ENCODE data around the gene BRINP3.

The BRINP3 gene

DNA sequence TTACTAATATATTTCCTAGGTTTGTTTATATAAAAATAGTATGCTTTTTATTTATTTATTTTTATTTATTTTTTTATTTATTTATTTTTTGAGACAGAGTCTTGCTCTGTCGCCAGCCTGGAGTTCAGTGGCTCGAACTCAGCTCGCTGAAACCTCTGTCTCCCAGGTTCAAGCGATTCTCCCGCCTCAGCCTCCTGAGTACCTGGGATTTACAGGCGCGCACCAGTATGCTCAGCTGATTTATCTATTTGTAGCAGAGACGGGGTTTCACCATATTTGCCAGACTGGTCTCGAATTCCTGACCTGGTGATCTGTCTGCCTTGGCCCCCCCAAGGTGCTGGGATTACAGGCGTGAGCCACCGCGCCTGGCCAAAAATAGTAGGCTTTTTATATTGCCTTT is 33.2 kb downstream of the BRINP3 start:
- DNase-seq = no peak

DNA sequence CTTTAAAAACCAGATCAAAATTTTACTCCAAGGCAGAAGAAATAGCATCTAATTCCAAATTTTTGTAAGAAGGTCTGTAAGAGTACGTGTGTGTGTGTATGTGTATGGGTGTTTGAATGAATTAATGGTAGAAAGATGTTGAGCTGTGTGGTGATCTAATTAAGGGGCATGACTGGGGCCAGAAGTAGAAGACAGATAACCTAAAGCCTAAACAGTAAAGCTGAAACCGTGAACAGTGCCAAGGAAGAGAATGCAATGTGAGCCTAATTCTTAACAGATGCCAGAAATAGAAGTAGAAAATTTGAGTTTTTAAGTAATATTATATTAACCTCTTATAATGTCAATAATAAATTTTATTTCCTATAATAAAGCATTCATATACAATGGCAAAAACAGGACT is 38.2 kb downstream of the BRINP3 start:
- DNase-seq = no peak

DNA sequence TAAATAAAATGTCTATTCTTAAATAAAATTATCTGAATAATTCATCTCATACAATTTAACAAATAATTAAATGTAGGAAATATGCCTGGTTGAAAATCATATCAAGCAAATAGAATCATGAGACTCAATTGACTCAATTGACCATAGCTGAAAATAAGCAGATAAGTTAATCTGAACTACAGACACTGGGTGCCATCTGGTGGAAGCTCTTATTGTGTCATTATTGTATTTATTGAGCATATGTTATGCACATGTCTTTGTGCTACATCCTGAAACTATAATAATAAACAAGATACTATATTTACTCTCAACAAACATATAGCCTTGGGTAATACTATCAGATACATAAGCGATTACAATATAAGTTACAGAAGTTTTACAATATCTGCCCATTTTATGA is 41.0 kb downstream of the BRINP3 start:
- DNase-seq = no peak

DNA sequence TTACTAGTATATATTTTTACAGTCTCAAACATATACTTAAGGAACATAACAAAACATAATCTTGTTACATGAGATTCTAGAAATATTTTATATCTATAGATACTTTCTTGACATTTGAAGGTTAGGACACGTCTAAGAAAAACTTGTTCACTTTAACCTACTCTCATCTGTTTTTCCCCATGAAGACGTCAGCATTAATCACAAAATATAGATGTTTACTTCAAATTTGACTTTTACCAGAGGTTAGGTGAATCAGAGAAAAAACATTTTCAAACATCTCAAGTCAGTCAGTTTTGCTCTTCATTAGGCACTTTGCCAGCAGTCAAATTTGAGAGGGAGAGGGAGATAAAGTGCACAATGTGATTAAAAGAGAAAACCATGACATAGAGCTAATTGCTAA is 47.7 kb downstream of the BRINP3 start:
- DNase-seq = no peak

DNA sequence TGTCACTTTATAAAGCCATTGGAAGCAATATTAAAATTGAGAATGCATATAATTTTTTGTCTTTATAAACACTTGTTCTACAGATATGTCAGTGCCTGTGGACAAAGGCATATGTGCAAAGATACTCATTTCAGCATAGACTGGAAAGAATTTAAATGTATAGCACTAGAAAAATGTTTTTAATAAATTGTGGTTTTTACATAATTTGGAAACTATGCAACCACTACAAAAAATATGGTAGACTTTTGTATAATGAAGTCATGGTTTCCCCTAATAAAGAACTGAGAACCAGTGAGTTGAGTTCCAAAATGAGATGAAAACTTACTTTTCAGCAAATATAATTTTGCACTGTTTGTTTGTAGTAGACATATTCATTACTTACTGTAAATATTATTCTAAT is 48.5 kb downstream of the BRINP3 start:
- DNase-seq = no peak

DNA sequence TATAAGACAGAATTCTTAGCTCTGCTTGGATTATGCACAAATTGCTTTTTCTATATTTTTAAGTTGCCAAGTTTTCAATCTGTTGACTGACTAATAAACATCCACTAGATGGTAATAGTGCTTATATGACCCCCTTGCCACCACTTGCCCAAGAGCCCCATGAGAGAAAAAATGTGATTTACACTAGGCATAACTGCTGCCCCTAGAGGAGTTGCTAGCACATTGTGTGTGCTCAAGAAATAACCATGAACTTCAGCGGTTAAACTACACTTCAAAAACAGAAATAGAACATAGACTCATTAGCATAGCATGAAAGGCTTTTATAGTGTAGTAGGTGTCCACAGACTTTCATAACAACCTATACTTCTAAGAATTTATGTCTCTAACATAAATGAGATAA is 61.4 kb downstream of the BRINP3 start:
- no peak for DNase-seq

DNA sequence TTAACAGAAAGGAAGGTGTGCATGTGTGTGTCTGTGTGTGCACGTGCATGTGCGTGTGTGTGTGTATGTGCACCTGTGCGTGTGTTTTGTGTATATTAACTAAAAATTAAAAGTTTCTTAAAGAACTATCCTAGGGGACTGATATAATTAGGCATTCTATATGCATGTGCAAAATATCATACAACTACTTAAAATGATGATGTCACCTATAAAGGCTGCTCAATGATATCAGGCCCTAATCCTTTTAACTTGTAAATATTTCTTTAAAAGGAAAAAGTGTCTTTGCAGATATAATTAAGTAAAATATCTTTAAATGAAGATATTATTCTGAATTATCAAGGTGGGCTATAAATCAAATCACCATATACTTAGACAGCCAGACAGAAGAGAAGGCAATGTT is 64.5 kb downstream of the BRINP3 start:
- no peak for DNase-seq

DNA sequence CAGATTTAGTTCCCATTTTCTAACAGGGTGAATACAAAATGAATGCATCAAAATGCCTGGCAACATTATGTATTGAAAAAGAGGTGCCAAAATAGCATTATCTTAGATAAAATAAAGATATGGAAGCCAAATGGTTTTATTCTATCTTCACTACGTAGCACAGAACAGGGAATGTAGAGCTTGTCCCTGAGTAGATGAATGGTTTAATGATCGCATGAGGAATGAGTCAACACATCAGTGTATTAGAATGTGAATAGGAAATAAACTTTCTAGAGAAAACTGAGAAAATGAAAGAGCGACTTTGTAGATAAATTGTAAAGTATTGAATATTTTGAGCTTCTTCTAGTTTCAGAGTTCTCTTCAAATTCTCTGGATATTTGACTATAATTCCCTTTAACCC is 74.3 kb downstream of the BRINP3 start:
- DNase-seq = no peak

DNA sequence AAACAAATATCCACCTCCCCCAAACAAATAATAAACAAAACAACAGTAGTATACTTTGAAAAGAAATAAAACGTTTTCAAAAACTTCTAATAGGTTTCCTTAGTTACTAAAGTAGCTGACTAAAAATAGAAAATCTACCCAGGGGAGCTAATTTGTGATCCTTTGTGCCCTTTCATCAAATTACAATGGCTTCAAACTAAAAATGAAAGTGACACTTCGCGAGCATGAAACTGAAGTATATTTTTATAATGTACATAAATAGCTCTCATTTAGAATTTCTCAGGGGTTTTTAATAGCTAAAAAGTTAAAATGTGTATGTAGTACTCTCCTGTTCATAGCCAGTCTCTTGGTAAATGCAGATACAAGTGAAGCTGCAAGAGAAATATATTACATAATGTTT is 78.4 kb downstream of the BRINP3 start:
- DNase-seq = no peak

DNA sequence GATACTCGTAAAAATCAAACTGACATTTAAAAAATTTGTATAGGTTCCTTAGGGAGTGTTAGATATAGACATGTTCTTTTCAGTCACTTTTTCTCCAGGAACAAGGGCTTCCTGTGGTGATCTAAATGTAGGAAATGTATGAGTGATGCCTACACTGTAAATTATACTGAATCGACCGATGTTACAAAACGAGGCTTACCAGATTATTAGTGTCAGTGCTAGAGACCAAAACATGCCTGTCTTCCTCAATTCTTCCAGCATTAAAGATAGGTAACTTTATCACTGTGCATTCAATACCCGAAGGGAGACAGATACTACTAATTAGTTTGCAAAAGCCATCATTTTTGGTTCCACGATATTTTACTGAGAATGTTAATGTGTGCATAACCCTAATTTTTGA is 86.1 kb downstream of the BRINP3 start:
- DNase-seq = no peak

DNA sequence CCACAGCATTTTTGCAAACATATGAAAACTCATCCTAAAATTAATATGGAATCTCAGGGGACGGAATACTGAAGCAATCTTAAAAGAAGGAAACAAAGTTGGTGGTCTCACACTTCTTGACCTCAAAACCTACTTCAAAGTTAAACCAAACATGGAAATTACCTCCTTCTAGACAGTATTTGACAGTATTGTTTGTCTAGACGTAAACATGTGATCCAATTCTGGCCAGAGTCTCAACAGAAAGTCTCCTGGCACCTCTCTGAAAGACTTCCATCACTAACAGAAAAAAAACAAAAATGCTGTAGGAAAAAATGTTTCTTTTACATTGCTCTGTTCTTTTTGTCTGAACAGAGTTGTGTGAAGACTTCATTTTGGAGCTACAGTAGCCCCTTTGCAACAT is 99.7 kb downstream of the BRINP3 start:
- DNase-seq = no peak

DNA sequence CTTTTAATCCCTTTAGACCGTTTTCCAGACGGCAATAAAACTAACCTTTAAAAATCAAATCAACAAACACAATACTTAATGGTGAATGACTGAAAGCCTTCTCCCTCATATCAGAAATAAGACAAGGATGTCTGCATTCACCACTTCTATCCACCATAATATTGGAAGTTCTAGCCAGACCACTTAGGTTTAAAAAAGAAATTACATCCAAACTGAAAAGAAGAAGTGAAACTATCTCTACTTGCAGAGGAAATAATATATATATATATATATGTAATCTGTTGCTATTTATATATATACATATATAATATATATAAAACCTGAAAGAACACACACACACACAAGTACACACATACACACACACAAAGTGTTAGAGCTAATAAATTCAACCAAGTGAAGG is 100.4 kb downstream of the BRINP3 start:
- no peak for DNase-seq

DNA sequence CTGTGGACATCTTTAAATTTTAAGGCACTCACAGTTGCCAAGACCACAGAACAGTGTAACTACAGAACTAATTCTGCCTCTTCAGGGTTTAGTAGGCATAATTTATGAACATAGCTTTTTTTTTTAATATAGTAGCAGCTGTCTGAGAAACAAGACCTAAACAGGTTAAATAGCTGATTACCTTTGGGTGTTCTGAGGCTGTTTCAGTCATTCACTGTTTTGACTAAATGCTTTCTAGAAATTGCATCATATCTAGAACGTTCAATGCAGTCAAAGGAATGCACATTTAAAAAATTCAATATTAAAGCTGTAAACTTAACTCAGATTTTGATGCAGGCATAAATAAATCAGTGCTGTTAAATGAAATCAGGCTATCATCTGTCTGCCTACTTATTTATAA is 101.6 kb downstream of the BRINP3 start:
- DNase-seq = no peak

DNA sequence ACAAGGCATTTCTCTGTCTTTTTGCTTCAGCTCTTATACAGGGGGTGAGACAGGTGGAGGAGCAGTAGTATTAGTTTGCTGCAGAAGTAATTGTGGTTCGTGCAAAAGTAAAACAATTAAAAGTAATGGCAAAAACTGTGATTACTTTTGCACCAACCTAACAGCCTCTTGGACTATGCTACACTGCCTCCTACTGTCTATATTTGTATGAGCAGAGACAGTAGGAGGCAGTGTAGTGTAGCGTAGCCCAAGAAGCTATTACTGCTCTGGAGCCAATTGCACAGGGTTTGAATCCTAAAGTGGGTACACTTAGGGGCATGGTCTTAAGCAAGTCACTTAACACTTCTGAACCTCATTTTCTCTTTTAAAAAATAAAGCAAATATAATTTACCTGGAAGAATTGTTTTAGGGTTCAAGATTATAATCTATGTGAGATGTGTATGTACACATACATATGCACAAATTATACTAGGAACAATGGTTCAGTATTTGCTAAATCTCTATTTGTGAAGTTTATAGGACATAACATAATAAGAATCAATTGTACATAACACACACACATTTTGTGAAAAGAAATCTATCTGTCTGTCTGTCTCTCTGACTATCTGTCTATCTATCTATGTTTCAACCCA is 103.8 kb downstream of the BRINP3 start:
- DNase-seq = no peak

DNA sequence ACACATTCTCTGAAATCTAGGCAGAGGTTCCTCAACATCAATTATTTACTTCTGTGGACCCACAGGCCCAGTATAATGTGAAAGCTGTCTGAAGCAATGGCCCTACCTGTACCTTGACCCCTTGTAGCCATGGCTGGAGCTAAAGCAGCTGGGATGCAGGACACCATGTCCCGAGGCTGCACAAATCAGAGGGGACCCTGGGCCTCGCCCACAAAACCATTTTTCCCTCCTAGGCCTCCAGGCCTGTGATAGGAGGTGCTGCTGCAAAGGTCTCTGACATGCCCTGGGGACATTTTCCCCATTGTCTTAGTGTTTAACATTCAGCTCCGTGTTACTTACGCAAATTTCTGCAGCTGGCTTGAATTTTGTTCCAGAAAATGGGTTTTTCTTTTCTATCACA is 110.5 kb downstream of the BRINP3 start:
- DNase-seq = no peak

DNA sequence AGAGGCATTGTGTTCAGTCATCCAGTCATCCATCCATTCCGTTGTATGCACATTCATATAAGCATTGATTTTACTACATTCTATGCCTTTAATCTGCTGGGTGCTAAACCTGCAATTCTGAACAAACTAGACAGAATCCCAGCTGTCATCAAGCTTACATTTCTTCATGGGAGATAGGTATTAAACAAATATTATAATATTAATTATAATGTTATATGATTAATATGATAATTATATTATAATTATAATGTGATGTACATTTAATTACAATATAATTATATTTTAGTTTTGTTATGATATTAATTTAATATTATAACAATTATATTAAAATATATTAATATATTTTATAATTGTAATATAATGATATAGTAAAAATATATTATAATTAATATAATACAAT is 112.4 kb downstream of the BRINP3 start:
- DNase-seq = no peak

DNA sequence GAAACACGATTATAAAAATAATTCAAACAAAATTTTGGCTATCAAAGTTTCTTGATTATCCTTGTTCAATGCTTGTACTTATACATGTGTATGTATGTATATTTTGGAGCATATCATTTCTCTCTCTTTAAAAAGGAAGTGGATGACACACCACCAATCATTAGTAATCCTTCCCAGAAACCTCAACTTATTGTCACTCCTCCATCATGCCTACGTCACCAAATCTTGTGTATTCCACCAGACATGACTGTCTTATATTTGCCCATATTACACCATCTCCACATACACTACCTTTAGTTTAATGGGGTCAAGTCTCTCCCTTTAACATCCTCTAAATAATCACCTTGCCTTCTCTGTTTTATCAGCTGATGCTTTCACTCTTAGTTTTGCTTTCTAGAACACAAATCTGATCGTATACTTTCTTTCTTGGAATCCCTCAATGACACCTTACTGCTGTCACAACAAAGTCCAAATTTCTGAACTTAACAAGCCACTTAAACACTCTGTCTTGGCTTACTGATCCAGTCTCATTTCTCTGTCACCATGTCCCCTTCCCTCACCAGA is 124.0 kb downstream of the BRINP3 start:
- no peak for DNase-seq

DNA sequence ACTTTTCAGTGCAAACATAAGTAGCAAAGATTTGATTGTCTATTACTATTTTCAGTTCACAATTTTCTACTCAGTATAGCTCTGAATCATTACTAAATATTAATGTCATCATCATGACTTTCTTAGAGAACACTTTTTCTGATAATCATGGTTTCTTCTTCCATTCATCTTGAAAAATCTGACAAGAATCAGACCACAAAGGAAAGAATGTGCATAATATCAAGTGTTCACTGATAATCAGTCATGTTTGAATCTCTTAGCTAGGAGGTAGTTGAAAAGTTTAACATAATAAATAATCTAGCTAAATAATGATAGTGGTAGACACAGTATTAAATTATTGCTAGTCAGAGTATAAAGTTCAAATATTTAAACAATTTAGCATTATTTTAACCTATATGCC is 133.2 kb downstream of the BRINP3 start:
- DNase-seq = no peak

DNA sequence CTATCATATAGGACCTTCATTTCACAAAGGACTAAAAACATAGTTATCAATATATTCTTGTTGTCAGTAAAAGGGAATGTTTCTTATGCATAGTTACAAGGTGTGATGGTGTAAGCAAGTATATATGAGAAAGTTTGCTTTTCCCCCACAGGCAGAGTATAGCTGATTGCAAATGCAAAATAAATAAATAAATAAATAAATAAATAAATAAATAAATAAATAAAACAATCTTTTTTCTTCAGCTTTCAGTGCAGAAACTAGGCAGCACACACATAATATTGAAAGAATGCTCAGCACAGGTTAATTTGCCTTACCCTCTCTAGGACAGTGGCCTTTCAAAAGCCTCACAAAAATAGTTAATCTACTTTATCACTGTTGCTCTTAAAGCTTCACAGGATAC is 138.8 kb downstream of the BRINP3 start:
- DNase-seq = no peak

DNA sequence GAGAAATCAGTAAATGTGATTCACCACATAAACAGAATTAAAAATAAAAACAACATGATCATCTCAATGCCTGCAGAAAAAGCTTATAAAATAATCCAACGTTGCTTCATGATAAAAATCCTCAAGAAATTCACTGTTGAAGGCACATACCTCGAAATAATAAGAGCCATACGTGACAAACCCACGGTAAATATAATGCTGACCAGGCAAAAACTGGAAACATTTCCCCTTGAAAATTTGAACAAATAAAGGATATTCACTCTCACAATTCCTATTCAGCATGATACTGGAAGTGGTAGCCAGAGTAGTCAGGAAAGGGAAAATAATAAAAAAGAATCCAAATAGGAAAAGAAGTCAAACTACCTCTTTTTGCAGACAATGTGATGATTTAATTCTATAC is 148.8 kb downstream of the BRINP3 start:
- no peak for DNase-seq

DNA sequence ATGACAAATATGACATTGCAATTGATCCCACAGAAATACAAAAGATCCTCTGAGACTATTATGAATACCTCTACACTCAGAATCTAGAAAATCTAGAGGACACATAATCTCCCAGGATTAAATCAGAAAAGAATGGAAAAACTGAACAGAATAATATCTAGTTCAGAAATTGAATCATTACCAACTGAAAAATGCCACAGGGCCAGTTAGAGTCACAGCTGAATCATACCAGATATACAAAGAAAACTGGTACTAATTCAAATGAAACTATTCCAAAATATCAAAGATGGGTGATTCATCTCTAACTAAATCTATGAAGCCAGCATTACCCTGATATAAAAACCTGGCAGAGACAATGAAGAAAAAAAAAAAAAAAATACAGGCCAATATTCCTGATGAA is 149.3 kb downstream of the BRINP3 start:
- DNase-seq = no peak

DNA sequence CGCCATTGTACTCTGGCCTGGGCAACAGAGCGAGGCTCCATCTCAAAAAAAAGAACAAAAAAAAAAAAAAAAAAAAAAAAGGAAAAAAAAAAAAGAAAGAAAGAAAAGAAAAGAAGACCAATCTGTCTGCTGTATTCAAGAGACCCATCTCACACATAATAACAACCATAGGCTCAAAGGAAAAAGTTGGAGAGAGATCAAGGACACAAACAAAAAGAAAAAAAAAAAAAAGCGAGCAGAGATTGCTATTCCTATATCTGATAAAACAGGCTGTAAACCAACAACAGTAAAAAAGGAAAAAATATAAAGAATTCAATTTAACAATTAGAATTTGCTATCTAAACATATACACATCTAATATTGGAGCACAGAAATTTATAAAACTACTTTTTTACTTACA is 150.4 kb downstream of the BRINP3 start:
- DNase-seq = no peak

DNA sequence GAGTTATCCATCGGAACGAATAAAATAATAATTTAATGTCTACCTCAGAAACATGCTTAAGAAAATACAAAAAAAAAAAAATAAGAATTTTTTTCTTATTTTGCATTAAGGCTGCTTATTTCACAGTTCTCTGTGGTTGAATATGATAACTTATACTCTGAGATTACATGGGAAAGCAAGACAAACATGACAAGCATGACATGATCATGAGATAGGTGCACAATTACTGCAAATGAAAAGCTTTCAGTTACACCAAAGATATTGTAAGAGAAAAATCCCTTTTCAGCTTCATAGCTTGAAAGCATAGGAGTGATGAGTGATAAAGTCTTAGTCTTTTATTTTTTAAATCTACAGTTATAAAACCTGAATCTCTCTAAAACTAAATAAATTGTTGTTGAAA is 154.1 kb downstream of the BRINP3 start:
- no peak for DNase-seq

DNA sequence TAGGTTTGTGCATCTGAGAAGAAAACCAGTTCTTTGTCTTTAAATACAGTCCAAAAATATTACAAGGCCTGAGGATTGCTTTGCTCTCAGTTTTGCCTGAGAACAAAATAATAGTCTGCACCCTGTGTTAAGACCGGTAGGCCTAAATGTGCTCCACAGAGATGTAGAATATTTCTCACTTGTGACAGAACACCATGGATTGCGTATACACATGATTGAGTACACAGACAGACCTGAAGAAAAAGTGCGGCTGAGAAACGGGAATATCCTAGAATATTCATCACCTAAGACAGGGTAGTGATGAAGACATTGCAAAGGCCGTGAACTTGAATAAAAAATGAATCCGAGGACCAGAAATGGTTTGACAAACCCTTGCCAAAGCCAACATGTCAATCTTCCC is 155.4 kb downstream of the BRINP3 start:
- DNase-seq = no peak

DNA sequence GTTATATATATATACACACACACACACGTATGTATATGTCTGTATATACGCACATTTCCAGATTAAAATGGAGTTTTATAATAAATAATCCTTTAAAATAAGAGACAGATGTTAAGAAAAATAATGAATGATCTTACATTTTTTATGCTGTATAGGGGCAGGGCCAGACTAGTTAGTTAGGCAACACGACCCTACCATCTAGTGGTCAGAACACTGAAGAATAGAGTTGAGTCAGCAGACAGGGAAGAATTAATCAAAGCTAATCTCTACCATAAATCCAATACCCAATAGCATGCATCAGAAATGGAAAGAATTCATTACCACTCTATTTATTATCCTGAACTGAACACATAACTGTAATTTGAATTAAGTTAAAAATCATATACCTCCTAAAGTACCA is 156.7 kb downstream of the BRINP3 start:
- no peak for DNase-seq

DNA sequence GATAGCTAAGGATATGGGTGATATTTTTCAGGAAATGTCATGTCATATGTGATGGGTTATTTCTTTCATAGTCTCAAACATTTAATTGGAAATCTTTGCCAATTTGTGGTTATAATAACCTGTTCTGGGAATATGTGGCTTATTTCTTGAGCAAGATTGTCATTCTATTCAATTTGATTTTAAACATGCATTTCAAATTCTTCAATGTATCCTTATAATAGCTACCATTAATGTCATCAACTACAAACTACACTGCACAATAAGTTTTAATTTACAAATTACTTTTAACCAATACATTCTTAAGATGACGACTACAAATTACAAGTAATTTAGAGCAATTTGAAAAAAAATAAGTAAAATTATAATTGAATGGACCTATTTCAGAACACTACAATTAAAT is 164.9 kb downstream of the BRINP3 start:
- no peak for DNase-seq

Measured in SIG-M5 (cell line).